Measurements from ENCODE around the gene RFXANK. TPM values are rescaled to one million over a fixed set of nuclear protein-coding genes. Genes with fewer than 3 reads are reported as not detected.

Gene RFXANK
- total RNA-seq, 6 experiments from 2014 or later: 13.8 to 21.2 (median 17.3) TPM

GRCh38 chr19:19176950-19177349, 15.1 kb upstream of the RFXANK start:
- H3K4me1 ChIP-seq: peaks cover 0 to 15% (median 0%) of the 10 kb centered on the region in 4 donors
- H3K36me3 ChIP-seq: peaks cover 0 to 2% (median 0%) of the 10 kb centered on the region in 4 donors
- H3K9me3 ChIP-seq: no peaks in the 10 kb centered on the region
- no peaks in the 10 kb centered on the region for H3K27me3 ChIP-seq
- H3K27ac ChIP-seq: no peak overlapping the region
- no peak overlapping the region for H3K4me3 ChIP-seq
- 67% methylated on average over 1 of the region's 8 CpGs for WGBS (ENCODE audit: insufficient coverage, low coverage, low lambda C conversion rate, missing lambda C conversion rate)
- intact Hi-C loops (cut with DNase I): no loop called here
- no peak for ATAC-seq
- DNase-seq: no peak
- TF ChIP-seq POLR2A (IDR thresholded peaks at IDR 0.05): no peak

GRCh38 chr19:19179548-19180441, 12.3 kb upstream of the RFXANK start:
- DNase-seq: no peak
- intact Hi-C loops (cut with DNase I): loop anchor here in 1 of 2 donors (10.0 kb wide), 1 partner anchor 165 kb away; no protein-coding TSS in a partner anchor
- no peak for TF ChIP-seq POLR2A (IDR thresholded peaks at IDR 0.05)
- TF ChIP-seq CTCF (IDR thresholded peaks at IDR 0.05): no peak
- WGBS (ENCODE audit: insufficient coverage, low coverage, low lambda C conversion rate, missing lambda C conversion rate): 98% methylated on average over 6 of the region's 17 CpGs
- no peaks in the 10 kb centered on the region for H3K9me3 ChIP-seq
- H3K36me3 ChIP-seq: peaks cover 0 to 10% (median 0%) of the 10 kb centered on the region in 4 donors
- H3K4me3 ChIP-seq: no peak overlapping the region
- H3K4me1 ChIP-seq: peaks cover 0 to 3% (median 0%) of the 10 kb centered on the region in 4 donors
- ATAC-seq: no peak
- H3K27me3 ChIP-seq: no peaks in the 10 kb centered on the region
- H3K27ac ChIP-seq: no peak overlapping the region

- H3K36me3 ChIP-seq: peaks cover 0 to 10% (median 2%) of the 10 kb centered on the region in 4 donors
- no peaks in the 10 kb centered on the region for H3K9me3 ChIP-seq
- WGBS (ENCODE audit: insufficient coverage, low coverage, low lambda C conversion rate, missing lambda C conversion rate): 90% methylated on average over 5 of the region's 9 CpGs
- H3K27me3 ChIP-seq: no peaks in the 10 kb centered on the region
- intact Hi-C loops (cut with DNase I): loop anchor here in 1 of 2 donors (10.0 kb wide), 1 partner anchor 163 kb away; no protein-coding TSS in a partner anchor
- H3K4me1 ChIP-seq: no peaks in the 10 kb centered on the region
- H3K27ac ChIP-seq: no peak overlapping the region
- DNase-seq: no peak
- H3K4me3 ChIP-seq: no peak overlapping the region
- TF ChIP-seq POLR2A (IDR thresholded peaks at IDR 0.05): no peak
- no peak for TF ChIP-seq CTCF (IDR thresholded peaks at IDR 0.05)
- ATAC-seq: no peak
These were observed 10.5 kb upstream of the RFXANK start for GRCh38 chr19:19181488-19181998.

GRCh38 chr19:19185853-19186740, 6.0 kb upstream of the RFXANK start:
- DNase-seq (peak in 1 of 3 donors; percentile 34), ATAC-seq (peak; percentile 78 to 87 (median 82))
- Histone ChIP-seq H3K9me3 (no peaks in the 10 kb centered on the region), H3K36me3 (peaks cover 0 to 10% (median 2%) of the 10 kb centered on the region in 4 donors), H3K4me1 (peaks cover 0 to 10% (median 6%) of the 10 kb centered on the region in 4 donors), H3K27me3 (no peaks in the 10 kb centered on the region), H3K4me3 (no peak overlapping the region), H3K27ac (no peak overlapping the region)
- WGBS (ENCODE audit: insufficient coverage, low coverage, low lambda C conversion rate, missing lambda C conversion rate): 69% methylated on average over 2 of the region's 9 CpGs
- intact Hi-C loops (cut with DNase I): loop anchor here in 1 of 2 donors (10.0 kb wide), 1 partner anchor 159 kb away; no protein-coding TSS in a partner anchor
- no peak for TF ChIP-seq POLR2A (IDR thresholded peaks at IDR 0.05)
- peak; percentile 52 to 61 (median 58) for TF ChIP-seq CTCF (IDR thresholded peaks at IDR 0.05)

Measured in right lobe of liver (tissue), 6 donors.